Breast epithelium (tissue), 4 donors: Measurements from ENCODE around the gene CELSR3. TPM values are rescaled to one million over a fixed set of nuclear protein-coding genes. Genes with fewer than 3 reads are reported as not detected.

Experiments
- DNase-seq, 2 donors: peaks; one replicate each; pipeline ENCODE4 v3.0.0-alpha.2; 2019; ENCODE audit warnings: low spot score in 2 of 2
- H3K27ac ChIP-seq, 2 donors: fragments of 200-600 bp; sonication (generic) in 1 of 2; one replicate each; pipeline ENCODE4 v1.5.1; 2016 to 2019; ENCODE audit warnings: mild to moderate bottlenecking in 1 of 2
- H3K27me3 ChIP-seq, 2 donors: fragments of 200-600 bp; sonication (generic) in 1 of 2; one replicate each; pipeline versions ENCODE4 v1.5.1 to v1.6.0; 2017 to 2019; ENCODE audit warnings: control low read depth in 1 of 2, mild to moderate bottlenecking in 1 of 2
- H3K36me3 ChIP-seq: fragments of 200-600 bp; one replicate; pipeline ENCODE4 v1.5.1; 2019
- H3K4me1 ChIP-seq, 2 donors: fragments of 200-600 bp; sonication (generic); one replicate each; pipeline ENCODE4 v1.5.1; 2016 to 2019; ENCODE audit warnings: control low read depth in 1 of 2
- H3K4me3 ChIP-seq, 3 donors: fragments of 200-600 bp; sonication (generic); 1 replicate in 2 of 3; 2 replicates in 1 of 3; pipeline ENCODE4 v1.5.1; 2016 to 2019; ENCODE audit warnings: mild to moderate bottlenecking in 3 of 3, moderate library complexity in 2 of 3
- H3K9me3 ChIP-seq, 2 donors: fragments of 200-600 bp; sonication (generic) in 1 of 2; one replicate each; pipeline ENCODE4 v1.5.1; 2016 to 2019; ENCODE audit warnings: control low read depth in 1 of 2
- CTCF ChIP-seq, 3 donors: fragments of 450-650 bp; IDR thresholded peaks; one replicate each; pipeline ENCODE4 v1.5.1; 2016 to 2017; ENCODE audit warnings: antibody characterized with exemption in 3 of 3, mild to moderate bottlenecking in 3 of 3, moderate library complexity in 3 of 3
- POLR2A ChIP-seq: fragments of 450-650 bp; IDR thresholded peaks from one replicate; pipeline ENCODE4 v1.6.1; 2016; ENCODE audit warnings: antibody characterized with exemption, mild to moderate bottlenecking, moderate library complexity
- POLR2AphosphoS5 ChIP-seq, 3 donors: sonication (generic); formaldehyde crosslinking; IDR thresholded peaks; one replicate each; pipeline ENCODE4 v1.6.1; 2017; ENCODE audit warnings: antibody characterized with exemption in 3 of 3
- intact Hi-C: fragments of 100-400 bp; cut with DNase I; formaldehyde crosslinking; loops from one replicate; pipeline ENCODE4 v1.15.1; 2023; ENCODE audit warnings: low total_unique reads
- total RNA-seq, 3 donors: library from RNA; depleted of rRNA; stranded (reverse); fragments of >200 nt; gene quantifications; one replicate each; pipeline ENCODE4 v1.1.0, GENCODE V29; 2016

The CELSR3 gene
- total RNA-seq, 3 donors from 2014 or later, result 0.88 to 1.3 (median 1.1) TPM

- TF ChIP-seq CTCF (IDR thresholded peaks at IDR 0.05) (no peak), POLR2AphosphoS5 (IDR thresholded peaks at IDR 0.05) (no peak), POLR2A (no peak)
- intact Hi-C loops, result no loop called here
- Histone ChIP-seq H3K27ac (peak overlapping the region; percentile 91 to 94), H3K27me3 (peaks cover 0 to 2% of the 10 kb centered on the region in 2 donors), H3K36me3 (peaks cover 8% of the 10 kb centered on the region), H3K9me3 (no peaks in the 10 kb centered on the region), H3K4me3 (no peak overlapping the region), H3K4me1 (peaks cover 14 to 15% of the 10 kb centered on the region in 2 donors)
- DNase-seq, result no peak
Observed at GRCh38 chr3:48596157-48596556, 66.5 kb downstream of the CELSR3 start.

GRCh38 chr3:48595526-48596121 is 67.1 kb downstream of the CELSR3 start:
- H3K27ac ChIP-seq, result peak overlapping the region; percentile 91 to 94
- no peaks in the 10 kb centered on the region for H3K9me3 ChIP-seq
- peak overlapping the region in 2 of 3 donors; percentile 56 to 74 for H3K4me3 ChIP-seq
- H3K4me1 ChIP-seq, result peaks cover 14 to 15% of the 10 kb centered on the region in 2 donors
- H3K27me3 ChIP-seq, result peaks cover 0 to 2% of the 10 kb centered on the region in 2 donors
- H3K36me3 ChIP-seq, result peaks cover 3% of the 10 kb centered on the region
- peak; percentile 43 to 63 for DNase-seq
- TF ChIP-seq POLR2A (no peak), POLR2AphosphoS5 (IDR thresholded peaks at IDR 0.05) (no peak), CTCF (IDR thresholded peaks at IDR 0.05) (no peak)
- intact Hi-C loops, result no loop called here

- peaks cover 9 to 15% of the 10 kb centered on the region in 2 donors for H3K4me1 ChIP-seq
- H3K27ac ChIP-seq, result peak within 1 kb of the TSS; percentile 91 to 94
- H3K27me3 ChIP-seq, result peaks cover 0 to 2% of the 10 kb centered on the region in 2 donors
- DNase-seq, result no peak
- H3K9me3 ChIP-seq, result no peaks in the 10 kb centered on the region
- H3K4me3 ChIP-seq, result peak within 1 kb of the TSS; percentile 33 to 74 (median 56)
- intact Hi-C loops, result no loop called here
- no peak for TF ChIP-seq CTCF (IDR thresholded peaks at IDR 0.05)
- no peak for TF ChIP-seq POLR2AphosphoS5 (IDR thresholded peaks at IDR 0.05)
- TF ChIP-seq POLR2A, result no peak
- no peaks in the 10 kb centered on the region for H3K36me3 ChIP-seq
Observed at GRCh38 chr3:48595075-48595525, 67.6 kb downstream of the CELSR3 start, which contains the start of gene COL7A1. COL7A1 (minus strand) TSS chr3:48595329; CDS start chr3:48595159, 170 bp downstream.

GRCh38 chr3:48594417-48595049 is 68.2 kb downstream of the CELSR3 start:
- H3K27ac ChIP-seq, result peak overlapping the region; percentile 91 to 94
- intact Hi-C loops, result no loop called here
- H3K4me3 ChIP-seq, result peak overlapping the region; percentile 33 to 74 (median 56)
- no peak for DNase-seq
- TF ChIP-seq CTCF (IDR thresholded peaks at IDR 0.05), result no peak
- no peak for TF ChIP-seq POLR2AphosphoS5 (IDR thresholded peaks at IDR 0.05)
- no peak for TF ChIP-seq POLR2A
- no peaks in the 10 kb centered on the region for H3K9me3 ChIP-seq
- peaks cover 3 to 15% of the 10 kb centered on the region in 2 donors for H3K4me1 ChIP-seq
- peaks cover 0 to 2% of the 10 kb centered on the region in 2 donors for H3K27me3 ChIP-seq
- H3K36me3 ChIP-seq, result no peaks in the 10 kb centered on the region

- Histone ChIP-seq H3K27me3 (peaks cover 0 to 2% of the 10 kb centered on the region in 2 donors), H3K4me3 (no peak overlapping the region), H3K36me3 (no peaks in the 10 kb centered on the region), H3K9me3 (no peaks in the 10 kb centered on the region), H3K4me1 (peaks cover 0 to 7% of the 10 kb centered on the region in 2 donors), H3K27ac (no peak overlapping the region)
- DNase-seq, result no peak
- intact Hi-C loops, result no loop called here
- TF ChIP-seq POLR2AphosphoS5 (IDR thresholded peaks at IDR 0.05) (no peak), POLR2A (no peak), CTCF (IDR thresholded peaks at IDR 0.05) (no peak)
Observed at GRCh38 chr3:48593337-48593736, 69.3 kb downstream of the CELSR3 start.
